ENCODE data around the gene ACTR2.
"Not testable (repeated sequence)": the region's sequence is repeated elsewhere in the genome, so short reads cannot be mapped to it uniquely, and the experiment has no call there.

ACTR2 gene

DNA sequence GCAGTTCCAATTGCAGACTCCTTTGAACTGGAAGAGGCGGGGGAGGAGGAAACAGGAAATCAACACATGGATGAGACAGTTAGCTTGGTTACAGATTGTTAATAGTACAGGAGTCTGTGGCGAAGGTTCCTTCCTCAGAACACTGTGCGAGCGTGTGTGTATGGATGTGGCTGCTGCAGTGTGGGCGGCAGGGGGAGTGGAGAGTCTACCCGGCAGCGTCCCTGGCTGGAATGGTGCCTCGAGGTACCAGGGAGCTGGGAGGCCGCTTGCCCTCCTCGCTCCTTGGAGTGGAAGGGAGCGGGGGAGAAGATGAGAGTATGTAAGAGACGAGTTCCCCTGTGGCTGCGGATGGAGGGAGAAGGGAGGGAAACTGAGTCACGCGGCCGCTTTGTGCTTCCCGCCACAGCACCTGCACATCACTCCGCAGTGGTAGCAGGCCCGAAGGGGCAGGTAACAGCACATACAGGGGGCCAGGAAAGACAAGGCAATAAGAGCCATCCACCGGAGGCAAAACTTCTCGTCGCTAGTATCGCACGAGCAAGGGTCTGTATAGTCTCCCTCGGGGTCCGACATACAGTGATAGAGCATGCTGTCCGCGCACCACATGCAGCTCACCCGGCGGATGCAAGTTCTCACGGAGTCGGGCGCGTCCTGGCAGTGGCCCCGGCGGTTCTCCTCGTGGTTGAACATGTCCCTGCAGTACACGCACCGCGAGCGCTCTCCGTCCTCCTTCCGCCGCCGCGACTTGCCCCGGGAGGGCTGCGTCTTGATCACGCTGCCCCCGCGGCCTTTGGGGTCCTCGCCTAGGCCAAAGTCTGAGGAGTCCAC lies 85.7 kb downstream of the ACTR2 start:
- DNase-seq (ENCODE audit: low read depth in 1 of 2, low spot score in 1 of 2): no peak

DNA sequence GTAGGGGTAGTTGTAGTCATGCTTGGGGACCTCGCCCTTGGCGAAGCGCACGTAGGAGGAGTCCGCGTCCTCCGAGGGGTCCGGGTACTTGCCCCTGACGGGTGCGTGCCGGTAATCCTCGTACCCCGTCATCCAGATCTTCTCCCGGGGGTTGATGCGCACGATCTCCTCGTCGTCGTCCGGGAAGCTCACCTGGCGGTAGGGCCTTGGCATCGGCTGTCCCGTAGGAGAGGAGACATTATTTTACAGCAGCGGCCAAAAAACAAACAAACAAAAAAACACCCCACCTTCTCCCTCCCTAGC lies 86.3 kb downstream of the ACTR2 start:
- DNase-seq (ENCODE audit: low read depth in 1 of 2, low spot score in 1 of 2): no peak

DNA sequence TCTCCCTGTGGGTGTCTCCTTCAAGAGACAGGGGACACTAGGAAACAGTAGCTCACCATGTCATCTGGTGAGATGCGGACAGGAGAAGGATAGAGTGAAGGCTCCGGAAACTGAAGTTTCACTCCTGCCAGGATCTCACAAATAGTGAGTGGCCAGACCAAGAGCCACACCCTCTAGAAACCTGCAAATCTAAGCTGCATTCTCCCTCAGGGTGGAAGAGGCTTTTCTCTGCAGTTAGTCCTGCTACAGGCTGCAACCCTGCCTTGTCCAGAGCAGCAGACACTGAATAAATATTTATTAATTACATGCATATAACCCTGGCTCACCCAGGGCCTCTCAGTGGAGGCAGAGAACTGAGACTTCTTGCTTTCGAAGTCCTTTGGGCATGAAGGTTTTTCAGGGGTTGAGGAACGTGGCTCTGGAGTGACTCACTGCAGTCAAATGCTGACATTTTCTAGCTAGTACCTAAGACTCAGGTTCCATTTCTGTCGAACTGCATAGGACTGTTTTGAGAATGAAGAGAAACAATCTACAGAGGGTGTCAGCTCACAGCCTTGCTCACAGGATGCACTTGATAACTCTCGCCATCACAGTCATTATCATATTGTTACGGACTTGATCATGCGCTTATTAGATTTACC lies 87.3 kb downstream of the ACTR2 start:
- DNase-seq (ENCODE audit: low read depth in 1 of 2, low spot score in 1 of 2): no peak

DNA sequence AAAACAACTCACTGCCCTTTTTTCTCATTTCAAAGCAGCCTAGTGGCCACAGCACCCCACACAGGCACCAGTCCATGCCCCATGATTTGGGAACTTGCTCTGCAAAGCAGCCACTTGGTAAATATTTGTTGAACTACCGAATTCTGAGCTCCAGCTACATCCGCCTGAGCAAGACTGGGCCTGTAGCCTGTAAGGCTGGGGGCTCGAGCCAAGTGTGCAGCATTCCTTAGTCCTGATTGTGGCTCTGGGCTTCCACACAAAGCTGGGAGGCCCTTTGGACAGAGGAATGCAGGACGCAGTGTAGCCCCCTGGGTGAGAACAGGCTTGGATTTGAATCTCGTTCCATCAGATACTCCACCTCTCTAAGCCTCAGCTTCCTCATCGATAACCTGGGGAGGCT lies 88.4 kb downstream of the ACTR2 start:
- no peak for DNase-seq (ENCODE audit: low read depth in 1 of 2, low spot score in 1 of 2)

DNA sequence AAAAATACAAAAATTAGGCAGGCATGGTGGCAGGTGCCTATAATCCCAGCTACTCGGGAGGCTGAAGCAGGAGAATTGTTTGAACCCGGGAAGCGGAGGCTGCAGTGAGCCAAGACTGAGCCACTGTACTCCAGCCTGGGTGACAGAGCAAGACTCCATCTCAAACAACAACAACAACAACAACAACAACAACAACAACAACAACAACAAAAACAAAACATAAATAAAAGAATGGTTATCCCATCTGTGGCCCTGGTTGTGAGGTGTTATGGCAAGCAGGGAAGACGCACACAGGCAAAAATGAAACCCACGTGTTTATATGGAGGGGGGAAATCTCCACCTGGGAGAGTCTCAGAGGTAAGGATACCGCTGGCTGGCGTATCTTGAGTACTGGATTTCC lies 89.7 kb downstream of the ACTR2 start:
- DNase-seq (ENCODE audit: low read depth in 1 of 2, low spot score in 1 of 2): not testable (repeated sequence)

DNA sequence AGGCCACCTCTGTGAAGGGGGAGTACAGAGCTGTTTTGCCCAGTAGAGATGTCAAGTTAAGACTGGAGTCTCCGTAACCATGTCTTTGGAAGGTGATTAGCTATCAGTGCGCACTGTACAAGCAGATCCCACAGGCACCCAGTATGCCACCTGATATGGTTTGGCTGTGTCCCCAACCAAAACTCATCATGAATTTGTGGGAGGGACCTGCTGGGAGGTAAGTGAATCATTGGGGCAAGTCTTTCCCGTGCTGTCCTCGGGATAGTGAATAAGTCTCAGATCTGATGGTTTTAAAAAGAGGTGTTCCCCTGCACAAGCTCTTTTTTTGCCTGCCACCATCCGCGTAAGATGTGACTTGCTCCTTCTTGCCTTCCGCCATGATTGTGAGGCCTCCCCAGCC lies 90.2 kb downstream of the ACTR2 start:
- DNase-seq (ENCODE audit: low read depth in 1 of 2, low spot score in 1 of 2): no peak

DNA sequence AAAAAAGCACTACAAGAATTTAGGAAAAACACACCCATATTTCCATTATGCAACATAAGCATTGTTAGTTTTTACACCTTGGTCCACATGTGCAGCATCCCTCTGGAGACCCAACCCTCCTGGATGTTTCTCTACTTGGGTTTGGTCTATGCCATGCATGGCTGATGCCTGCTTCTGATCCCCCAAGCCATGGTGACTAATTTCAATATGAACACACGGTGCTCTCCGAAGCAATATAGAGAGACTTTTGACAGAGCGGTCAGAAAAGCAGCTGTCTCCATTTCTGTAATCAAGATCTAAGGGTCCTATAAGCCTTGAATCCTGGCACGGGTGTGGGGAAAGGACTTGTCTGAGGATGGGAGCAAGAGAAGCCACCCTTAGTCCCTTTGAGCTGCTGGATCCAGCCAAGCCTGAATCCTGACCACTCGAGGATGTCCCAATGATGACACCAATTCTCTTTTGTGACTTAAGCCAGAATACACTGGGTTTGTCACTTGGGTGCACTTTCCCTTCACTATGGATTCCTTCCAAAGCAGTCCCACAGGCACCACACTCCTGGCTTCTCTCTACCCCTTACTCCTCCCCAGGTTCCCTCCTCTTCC lies 91.5 kb downstream of the ACTR2 start:
- DNase-seq (ENCODE audit: low read depth in 1 of 2, low spot score in 1 of 2): no peak

DNA sequence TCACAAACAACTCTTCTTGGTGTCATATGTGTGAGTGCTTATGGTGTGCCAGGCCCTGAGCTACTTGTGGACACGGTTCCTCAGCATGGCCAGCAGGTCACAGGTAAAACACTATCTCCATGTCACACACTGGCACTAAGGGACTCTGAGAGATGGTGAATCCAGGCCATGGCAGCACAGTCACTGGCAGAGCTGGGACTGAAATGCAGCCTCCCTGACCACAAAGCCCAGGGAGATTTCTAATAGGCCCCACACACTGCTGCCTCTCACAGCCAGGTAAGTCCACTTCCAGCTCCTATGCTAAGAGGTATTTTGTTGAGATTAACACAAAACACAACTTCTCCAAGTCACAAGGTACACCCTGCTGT lies 92.0 kb downstream of the ACTR2 start:
- no peak for DNase-seq (ENCODE audit: low read depth in 1 of 2, low spot score in 1 of 2)

DNA sequence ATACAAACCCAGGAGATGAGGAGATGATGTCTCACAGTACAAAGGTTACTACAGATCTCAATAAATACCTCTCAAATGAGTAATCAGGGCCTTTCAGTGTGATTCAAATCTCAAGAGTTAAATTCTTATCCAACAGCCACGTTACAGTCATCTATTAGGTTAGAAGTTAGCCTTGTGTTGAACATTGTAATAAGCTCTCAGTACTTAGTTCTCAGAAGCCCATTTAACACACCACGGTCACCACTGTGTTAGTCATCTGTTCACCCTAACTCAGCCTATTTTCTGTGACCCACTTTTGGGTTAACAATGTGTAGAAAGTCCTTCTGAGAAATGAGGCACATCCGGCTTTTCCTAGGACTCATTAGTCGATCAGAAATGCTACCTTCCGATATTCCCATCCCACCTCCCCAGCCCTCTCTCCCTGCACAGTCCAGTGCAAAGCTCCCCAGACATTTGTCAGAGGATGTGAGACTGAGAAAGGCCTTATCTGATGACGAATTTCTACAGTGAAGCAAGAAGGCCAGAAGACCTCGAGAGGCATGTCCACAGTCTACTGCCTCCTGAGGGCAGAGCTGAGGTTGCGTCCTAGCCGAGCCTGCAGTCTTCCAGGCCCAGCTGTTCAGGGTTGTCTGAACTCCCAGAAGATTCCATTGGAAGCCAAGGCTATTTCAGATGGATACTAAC lies 92.6 kb downstream of the ACTR2 start:
- DNase-seq (ENCODE audit: low read depth in 1 of 2, low spot score in 1 of 2): no peak

Data from activated T-helper 1 cell treated with anti-CD3 and anti-CD28 coated beads, Interleukin-2, amount 50 U/mL, for 16 hours (primary cell).